BE2C (cell line): ENCODE measurements around the gene SYT14.
"Not testable (repeated sequence)": the region's sequence is repeated elsewhere in the genome, so short reads cannot be mapped to it uniquely, and the experiment has no call there.

ENCODE experiments used
- DNase-seq: peaks from one replicate; pipeline ENCODE4 v3.0.0-alpha.2; 2020
- H3K27me3 ChIP-seq: fragments of 250-450 bp; sonication (Bioruptor Pico); 2 replicates; pipeline ENCODE4 v1.5.1; 2020; ENCODE audit warnings: mild to moderate bottlenecking
- H3K36me3 ChIP-seq: fragments of 250-450 bp; sonication (Bioruptor Pico); 2 replicates; pipeline ENCODE4 v1.5.1; 2020; ENCODE audit warnings: mild to moderate bottlenecking
- H3K4me1 ChIP-seq: fragments of 250-450 bp; sonication (Bioruptor Pico); 2 replicates; pipeline ENCODE4 v1.5.1; 2020
- H3K4me3 ChIP-seq: 2 replicates; pipeline ENCODE4 v1.5.1; 2011; ENCODE audit warnings: low read depth, low read length
- H3K9me3 ChIP-seq: fragments of 250-450 bp; sonication (Bioruptor Pico); 2 replicates; pipeline ENCODE4 v1.5.1; 2020
- CTCF ChIP-seq: IDR thresholded peaks from 2 replicates; pipeline ENCODE4 v1.5.1; 2012; ENCODE audit warnings: mild to moderate bottlenecking, low read depth, low read length

The SYT14 gene

GRCh38 chr1:209960926-209961325 lies 22.9 kb downstream of the SYT14 start:
- Histone ChIP-seq H3K4me3 (no peak overlapping the region), H3K4me1 (no peaks in the 10 kb centered on the region), H3K27me3 (no peaks in the 10 kb centered on the region), H3K9me3 (no peaks in the 10 kb centered on the region), H3K36me3 (0 out of 2 replicates have a peak, but pooled peaks cover 3% of the 10 kb centered on the region)
- TF ChIP-seq CTCF = no peak
- no peak for DNase-seq

- TF ChIP-seq CTCF = no peak
- no peaks in the 10 kb centered on the region for H3K4me1 ChIP-seq
- no peaks in the 10 kb centered on the region for H3K9me3 ChIP-seq
- no peak for DNase-seq
- no peaks in the 10 kb centered on the region for H3K27me3 ChIP-seq
- no peak overlapping the region for H3K4me3 ChIP-seq
- H3K36me3 ChIP-seq = 0 out of 2 replicates have a peak, but pooled peaks cover 3% of the 10 kb centered on the region
Measured at GRCh38 chr1:209962388-209962787, 24.4 kb downstream of the SYT14 start.

GRCh38 chr1:209962856-209963255 lies 24.8 kb downstream of the SYT14 start:
- H3K4me3 ChIP-seq = no peak overlapping the region
- no peaks in the 10 kb centered on the region for H3K9me3 ChIP-seq
- no peaks in the 10 kb centered on the region for H3K4me1 ChIP-seq
- no peak for TF ChIP-seq CTCF
- H3K36me3 ChIP-seq = 0 out of 2 replicates have a peak, but pooled peaks cover 3% of the 10 kb centered on the region
- no peaks in the 10 kb centered on the region for H3K27me3 ChIP-seq
- no peak for DNase-seq

- no peak for TF ChIP-seq CTCF
- Histone ChIP-seq H3K4me1 (no peaks in the 10 kb centered on the region), H3K36me3 (0 out of 2 replicates have a peak, but pooled peaks cover 3% of the 10 kb centered on the region), H3K9me3 (no peaks in the 10 kb centered on the region), H3K4me3 (no peak overlapping the region), H3K27me3 (no peaks in the 10 kb centered on the region)
- no peak for DNase-seq
Measured at GRCh38 chr1:209965996-209966395, 28.0 kb downstream of the SYT14 start.

GRCh38 chr1:209978721-209979120 lies 40.7 kb downstream of the SYT14 start:
- H3K4me1 ChIP-seq, H3K4me3 ChIP-seq, DNase-seq, H3K36me3 ChIP-seq, H3K9me3 ChIP-seq, H3K27me3 ChIP-seq: not testable (repeated sequence)

GRCh38 chr1:209983953-209984352 lies 45.9 kb downstream of the SYT14 start:
- no peak overlapping the region for H3K4me3 ChIP-seq
- no peaks in the 10 kb centered on the region for H3K27me3 ChIP-seq
- no peaks in the 10 kb centered on the region for H3K9me3 ChIP-seq
- H3K4me1 ChIP-seq = no peaks in the 10 kb centered on the region
- no peaks in the 10 kb centered on the region; the same call in 1 of the 2 replicates for H3K36me3 ChIP-seq
- no peak for TF ChIP-seq CTCF
- no peak for DNase-seq

GRCh38 chr1:209985002-209985401 lies 47.0 kb downstream of the SYT14 start:
- TF ChIP-seq CTCF = no peak
- Histone ChIP-seq H3K4me1 (0 out of 2 replicates have a peak, but pooled peaks cover 6% of the 10 kb centered on the region), H3K27me3 (no peaks in the 10 kb centered on the region), H3K9me3 (no peaks in the 10 kb centered on the region), H3K4me3 (no peak overlapping the region), H3K36me3 (no peaks in the 10 kb centered on the region; the same call in 1 of the 2 replicates)
- DNase-seq = no peak
